ENCODE data around the gene FBXL15.

The FBXL15 gene

GRCh38 chr10:102420714-102421506 lies at the start of gene FBXL15:
TSS of gene FBXL15 (plus strand) at chr10:102420836. CDS start at chr10:102421130, 294 bp downstream.
- DNase-seq (ENCODE audit: low read depth, low spot score): peak; percentile 93

- DNase-seq (ENCODE audit: low read depth, low spot score): no peak
These were observed 49.3 kb upstream of the FBXL15 start for GRCh38 chr10:102371295-102371694.

- no peak for DNase-seq (ENCODE audit: low read depth, low spot score)
These were observed 45.4 kb upstream of the FBXL15 start for GRCh38 chr10:102375250-102375649.

GRCh38 chr10:102375867-102376266 lies 44.8 kb upstream of the FBXL15 start:
- no peak for DNase-seq (ENCODE audit: low read depth, low spot score)

- DNase-seq (ENCODE audit: low read depth, low spot score): no peak
These were observed 43.7 kb upstream of the FBXL15 start for GRCh38 chr10:102376901-102377300.

- DNase-seq (ENCODE audit: low read depth, low spot score): no peak
These were observed 41.3 kb upstream of the FBXL15 start for GRCh38 chr10:102379383-102379782.

GRCh38 chr10:102381983-102382382 lies 38.7 kb upstream of the FBXL15 start:
- DNase-seq (ENCODE audit: low read depth, low spot score): no peak

- DNase-seq (ENCODE audit: low read depth, low spot score): no peak
These were observed 37.8 kb upstream of the FBXL15 start for GRCh38 chr10:102382871-102383270.

GRCh38 chr10:102384053-102384452 lies 36.6 kb upstream of the FBXL15 start:
- DNase-seq (ENCODE audit: low read depth, low spot score): no peak

GRCh38 chr10:102384606-102385429 lies 35.8 kb upstream of the FBXL15 start:
- no peak for DNase-seq (ENCODE audit: low read depth, low spot score)

GRCh38 chr10:102389894-102390293 lies 30.7 kb upstream of the FBXL15 start:
- DNase-seq (ENCODE audit: low read depth, low spot score): no peak

- no peak for DNase-seq (ENCODE audit: low read depth, low spot score)
These were observed 28.3 kb upstream of the FBXL15 start for GRCh38 chr10:102392306-102392705.

GRCh38 chr10:102393411-102394078 lies 27.1 kb upstream of the FBXL15 start:
- no peak for DNase-seq (ENCODE audit: low read depth, low spot score)

GRCh38 chr10:102394079-102394800 lies 26.4 kb upstream of the FBXL15 start:
- DNase-seq (ENCODE audit: low read depth, low spot score): peak; percentile 78

GRCh38 chr10:102394801-102395399 lies 25.7 kb upstream of the FBXL15 start:
- no peak for DNase-seq (ENCODE audit: low read depth, low spot score)

- DNase-seq (ENCODE audit: low read depth, low spot score): peak; percentile 56
These were observed 25.0 kb upstream of the FBXL15 start, which contains the start of gene NFKB2 for GRCh38 chr10:102395400-102396316. TSS of gene NFKB2 (plus strand) at chr10:102395705. CDS start at chr10:102395960, 255 bp downstream.

- DNase-seq (ENCODE audit: low read depth, low spot score): no peak
These were observed 24.4 kb upstream of the FBXL15 start for GRCh38 chr10:102396317-102396650.

- no peak for DNase-seq (ENCODE audit: low read depth, low spot score)
These were observed 23.9 kb upstream of the FBXL15 start for GRCh38 chr10:102396730-102397151.

GRCh38 chr10:102397222-102398171 lies 23.1 kb upstream of the FBXL15 start:
- no peak for DNase-seq (ENCODE audit: low read depth, low spot score)
